SK-N-MC (cell line): ENCODE results near the gene GABRR1.
"Not testable (repeated sequence)": the region's sequence is repeated elsewhere in the genome, so short reads cannot be mapped to it uniquely, and the experiment has no call there.

ENCODE experiments used
- DNase-seq: peaks from one replicate; pipeline ENCODE4 v3.0.0-alpha.2; 2011; ENCODE audit warnings: low read depth, low spot score
- H3K27ac ChIP-seq: fragments of 200-600 bp; sonication (generic); 2 replicates; pipeline ENCODE4 v1.5.1; 2016; ENCODE audit warnings: mixed run types
- H3K36me3 ChIP-seq: fragments of 200-600 bp; sonication (generic); 2 replicates; pipeline ENCODE4 v1.6.1; 2017; ENCODE audit warnings: antibody characterized with exemption, low read length, mixed read lengths; ENCODE audit not compliant: insufficient read depth
- H3K4me3 ChIP-seq: fragments of 200-600 bp; sonication (generic); 2 replicates; pipeline ENCODE4 v1.5.1; 2016
- H3K9ac ChIP-seq: fragments of 200-600 bp; sonication (generic); 2 replicates; pipeline ENCODE4 v1.8.0; 2017; ENCODE audit warnings: mixed run types, mixed read lengths; ENCODE audit not compliant: insufficient read length
- H3K9me3 ChIP-seq: fragments of 200-600 bp; sonication (generic); 2 replicates; pipeline ENCODE4 v1.6.1; 2017; ENCODE audit warnings: low read depth, mild to moderate bottlenecking, antibody characterized with exemption, low read length, moderate library complexity, mixed read lengths
- EZH2 ChIP-seq: fragments of 200-600 bp; sonication (generic); IDR thresholded peaks from one replicate; pipeline ENCODE4 v1.6.1; 2017; ENCODE audit warnings: antibody characterized with exemption
- FOXP2 ChIP-seq: optimal IDR thresholded peaks from 2 replicates; pipeline ENCODE3; 2011; ENCODE audit warnings: mild to moderate bottlenecking, moderate library complexity; ENCODE audit not compliant: insufficient read depth; ENCODE audit errors: extremely low read length, control extremely low read depth
- POLR2AphosphoS5 ChIP-seq: IDR thresholded peaks from 2 replicates; pipeline ENCODE4 v1.6.1; 2012; ENCODE audit warnings: mild to moderate bottlenecking, low read depth, low read length, borderline replicate concordance

Gene GABRR1

GRCh38 chr6:89237158-89237557, 20.0 kb upstream of the GABRR1 start:
- Histone ChIP-seq H3K4me3 (no peak overlapping the region), H3K36me3 (no peaks in the 10 kb centered on the region), H3K9me3 (no peaks in the 10 kb centered on the region), H3K27ac (no peak overlapping the region), H3K9ac (no peak overlapping the region)
- DNase-seq, result no peak
- TF ChIP-seq EZH2, result no peak

GRCh38 chr6:89233605-89234004, 16.4 kb upstream of the GABRR1 start:
- H3K36me3 ChIP-seq, H3K27ac ChIP-seq, H3K9ac ChIP-seq, H3K9me3 ChIP-seq, H3K4me3 ChIP-seq, DNase-seq: not testable (repeated sequence)

- Histone ChIP-seq H3K4me3 (no peak overlapping the region), H3K9ac (no peak overlapping the region), H3K36me3 (no peaks in the 10 kb centered on the region), H3K9me3 (no peaks in the 10 kb centered on the region), H3K27ac (no peak overlapping the region)
- no peak for DNase-seq
- TF ChIP-seq EZH2 (no peak), FOXP2 (no peak), POLR2AphosphoS5 (no peak)
These were observed 5.5 kb upstream of the GABRR1 start for GRCh38 chr6:89222712-89223039.

GRCh38 chr6:89221971-89222711, 5.0 kb upstream of the GABRR1 start:
- no peak for DNase-seq
- Histone ChIP-seq H3K9me3 (no peaks in the 10 kb centered on the region), H3K4me3 (no peak overlapping the region), H3K27ac (no peak overlapping the region), H3K9ac (no peak overlapping the region), H3K36me3 (no peaks in the 10 kb centered on the region)
- no peak for TF ChIP-seq POLR2AphosphoS5
- no peak for TF ChIP-seq FOXP2
- TF ChIP-seq EZH2, result no peak

- Histone ChIP-seq H3K4me3 (no peak overlapping the region), H3K9me3 (no peaks in the 10 kb centered on the region), H3K36me3 (no peaks in the 10 kb centered on the region), H3K9ac (no peak overlapping the region), H3K27ac (no peak overlapping the region)
- TF ChIP-seq FOXP2 (no peak), EZH2 (no peak), POLR2AphosphoS5 (no peak)
- no peak for DNase-seq
These were observed 4.0 kb upstream of the GABRR1 start for GRCh38 chr6:89221129-89221528.

- H3K27ac ChIP-seq, result no peak overlapping the region
- no peak for DNase-seq
- TF ChIP-seq EZH2 (no peak), FOXP2 (no peak), POLR2AphosphoS5 (no peak)
- no peak overlapping the region for H3K4me3 ChIP-seq
- H3K9ac ChIP-seq, result no peak overlapping the region
- no peaks in the 10 kb centered on the region for H3K36me3 ChIP-seq
- no peaks in the 10 kb centered on the region for H3K9me3 ChIP-seq
These were observed 747 bp downstream of the GABRR1 start for GRCh38 chr6:89216411-89216810.

- TF ChIP-seq EZH2 (no peak), POLR2AphosphoS5 (no peak), FOXP2 (no peak)
- Histone ChIP-seq H3K27ac (no peak overlapping the region), H3K9ac (no peak overlapping the region), H3K4me3 (no peak overlapping the region), H3K9me3 (no peaks in the 10 kb centered on the region), H3K36me3 (no peaks in the 10 kb centered on the region)
- DNase-seq, result no peak
These were observed 1.8 kb downstream of the GABRR1 start for GRCh38 chr6:89215391-89215790.

GRCh38 chr6:89214197-89214596, 3.0 kb downstream of the GABRR1 start:
- no peak for DNase-seq
- Histone ChIP-seq H3K9me3 (no peaks in the 10 kb centered on the region), H3K9ac (no peak overlapping the region), H3K4me3 (no peak overlapping the region), H3K36me3 (no peaks in the 10 kb centered on the region), H3K27ac (no peak overlapping the region)
- TF ChIP-seq EZH2 (no peak), POLR2AphosphoS5 (no peak), FOXP2 (no peak)

GRCh38 chr6:89212472-89212871, 4.7 kb downstream of the GABRR1 start:
- Histone ChIP-seq H3K9ac (no peak overlapping the region), H3K4me3 (no peak overlapping the region), H3K9me3 (no peaks in the 10 kb centered on the region), H3K27ac (no peak overlapping the region), H3K36me3 (no peaks in the 10 kb centered on the region)
- no peak for DNase-seq
- TF ChIP-seq EZH2, result no peak
- no peak for TF ChIP-seq POLR2AphosphoS5
- no peak for TF ChIP-seq FOXP2

- no peaks in the 10 kb centered on the region for H3K36me3 ChIP-seq
- H3K4me3 ChIP-seq, result no peak overlapping the region
- H3K27ac ChIP-seq, result no peak overlapping the region
- no peaks in the 10 kb centered on the region for H3K9me3 ChIP-seq
- H3K9ac ChIP-seq, result no peak overlapping the region
- TF ChIP-seq POLR2AphosphoS5 (no peak), EZH2 (no peak), FOXP2 (no peak)
- no peak for DNase-seq
These were observed 7.7 kb downstream of the GABRR1 start for GRCh38 chr6:89209457-89209856.
